Measurements from ENCODE around the gene SLFN12.

The SLFN12 gene

GRCh38 chr17:35468475-35468874 lies 36.2 kb upstream of the SLFN12 start:
- TF ChIP-seq TAF1 (IDR thresholded peaks at IDR 0.05; ENCODE audit: borderline replicate concordance, insufficient read depth, low read length) (no peak), FOXP2 (optimal IDR thresholded peaks at IDR 0.05; ENCODE audit: borderline replicate concordance, extremely low read depth, extremely low read length, insufficient read depth) (no peak), POLR2AphosphoS5 (IDR thresholded peaks at IDR 0.05; ENCODE audit: low read depth, low read length) (no peak), SIN3A (IDR thresholded peaks at IDR 0.05; ENCODE audit: borderline replicate concordance, insufficient read depth, low read length) (no peak)

- no peak for TF ChIP-seq SIN3A (IDR thresholded peaks at IDR 0.05; ENCODE audit: borderline replicate concordance, insufficient read depth, low read length)
- TF ChIP-seq POLR2AphosphoS5 (IDR thresholded peaks at IDR 0.05; ENCODE audit: low read depth, low read length): no peak
- no peak for TF ChIP-seq TAF1 (IDR thresholded peaks at IDR 0.05; ENCODE audit: borderline replicate concordance, insufficient read depth, low read length)
- TF ChIP-seq, protein P1, sequence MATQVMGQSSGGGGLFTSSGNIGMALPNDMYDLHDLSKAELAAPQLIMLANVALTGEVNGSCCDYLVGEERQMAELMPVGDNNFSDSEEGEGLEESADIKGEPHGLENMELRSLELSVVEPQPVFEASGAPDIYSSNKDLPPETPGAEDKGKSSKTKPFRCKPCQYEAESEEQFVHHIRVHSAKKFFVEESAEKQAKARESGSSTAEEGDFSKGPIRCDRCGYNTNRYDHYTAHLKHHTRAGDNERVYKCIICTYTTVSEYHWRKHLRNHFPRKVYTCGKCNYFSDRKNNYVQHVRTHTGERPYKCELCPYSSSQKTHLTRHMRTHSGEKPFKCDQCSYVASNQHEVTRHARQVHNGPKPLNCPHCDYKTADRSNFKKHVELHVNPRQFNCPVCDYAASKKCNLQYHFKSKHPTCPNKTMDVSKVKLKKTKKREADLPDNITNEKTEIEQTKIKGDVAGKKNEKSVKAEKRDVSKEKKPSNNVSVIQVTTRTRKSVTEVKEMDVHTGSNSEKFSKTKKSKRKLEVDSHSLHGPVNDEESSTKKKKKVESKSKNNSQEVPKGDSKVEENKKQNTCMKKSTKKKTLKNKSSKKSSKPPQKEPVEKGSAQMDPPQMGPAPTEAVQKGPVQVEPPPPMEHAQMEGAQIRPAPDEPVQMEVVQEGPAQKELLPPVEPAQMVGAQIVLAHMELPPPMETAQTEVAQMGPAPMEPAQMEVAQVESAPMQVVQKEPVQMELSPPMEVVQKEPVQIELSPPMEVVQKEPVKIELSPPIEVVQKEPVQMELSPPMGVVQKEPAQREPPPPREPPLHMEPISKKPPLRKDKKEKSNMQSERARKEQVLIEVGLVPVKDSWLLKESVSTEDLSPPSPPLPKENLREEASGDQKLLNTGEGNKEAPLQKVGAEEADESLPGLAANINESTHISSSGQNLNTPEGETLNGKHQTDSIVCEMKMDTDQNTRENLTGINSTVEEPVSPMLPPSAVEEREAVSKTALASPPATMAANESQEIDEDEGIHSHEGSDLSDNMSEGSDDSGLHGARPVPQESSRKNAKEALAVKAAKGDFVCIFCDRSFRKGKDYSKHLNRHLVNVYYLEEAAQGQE (IDR thresholded peaks at IDR 0.05; ENCODE audit: insufficient read depth in 1 of 2, low read depth in 2 of 2, low read length in 2 of 2): no peak
- no peak for TF ChIP-seq FOXP2 (optimal IDR thresholded peaks at IDR 0.05; ENCODE audit: borderline replicate concordance, extremely low read depth, extremely low read length, insufficient read depth)
Measured at GRCh38 chr17:35467824-35468223, 35.5 kb upstream of the SLFN12 start.

DNA sequence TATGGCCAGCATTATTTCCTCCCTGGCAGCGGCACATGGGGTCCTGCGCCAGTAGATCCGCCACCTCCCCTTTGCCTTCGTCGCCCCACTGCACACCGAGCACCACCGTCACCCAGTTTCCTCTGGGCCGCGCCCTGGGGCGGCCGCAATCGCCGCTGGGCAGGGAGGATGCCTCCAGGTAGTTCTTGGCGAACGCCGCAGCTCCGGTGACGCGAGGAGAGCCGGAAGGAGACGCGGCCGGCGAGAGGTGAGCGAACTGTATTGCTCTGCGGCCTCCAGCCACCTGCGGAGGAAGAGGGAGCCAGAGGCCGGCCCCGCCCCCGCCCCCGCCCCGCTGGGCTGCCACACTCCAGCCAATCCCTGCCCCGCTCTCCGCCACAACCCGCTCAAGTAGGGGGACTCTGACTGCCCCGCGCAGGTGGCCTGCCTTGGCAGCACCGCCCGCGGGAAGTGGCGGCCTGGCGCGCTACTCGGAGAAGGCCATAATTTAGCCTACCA lies 28.1 kb upstream of the SLFN12 start:
- TF ChIP-seq, protein P1 (IDR thresholded peaks at IDR 0.05; ENCODE audit: insufficient read depth in 1 of 2, low read depth in 2 of 2, low read length in 2 of 2): no peak
- no peak for TF ChIP-seq FOXP2 (optimal IDR thresholded peaks at IDR 0.05; ENCODE audit: borderline replicate concordance, extremely low read depth, extremely low read length, insufficient read depth)
- no peak for TF ChIP-seq TAF1 (IDR thresholded peaks at IDR 0.05; ENCODE audit: borderline replicate concordance, insufficient read depth, low read length)
- TF ChIP-seq SIN3A (IDR thresholded peaks at IDR 0.05; ENCODE audit: borderline replicate concordance, insufficient read depth, low read length): no peak
- TF ChIP-seq POLR2AphosphoS5 (IDR thresholded peaks at IDR 0.05; ENCODE audit: low read depth, low read length): no peak

- no peak for TF ChIP-seq FOXP2 (optimal IDR thresholded peaks at IDR 0.05; ENCODE audit: borderline replicate concordance, extremely low read depth, extremely low read length, insufficient read depth)
- no peak for TF ChIP-seq SIN3A (IDR thresholded peaks at IDR 0.05; ENCODE audit: borderline replicate concordance, insufficient read depth, low read length)
- TF ChIP-seq, protein P1 (IDR thresholded peaks at IDR 0.05; ENCODE audit: insufficient read depth in 1 of 2, low read depth in 2 of 2, low read length in 2 of 2): no peak
- TF ChIP-seq TAF1 (IDR thresholded peaks at IDR 0.05; ENCODE audit: borderline replicate concordance, insufficient read depth, low read length): no peak
- TF ChIP-seq POLR2AphosphoS5 (IDR thresholded peaks at IDR 0.05; ENCODE audit: low read depth, low read length): no peak
Measured at GRCh38 chr17:35453171-35453570, 20.9 kb upstream of the SLFN12 start.

GRCh38 chr17:35449371-35449931 lies 17.2 kb upstream of the SLFN12 start:
- TF ChIP-seq SIN3A (IDR thresholded peaks at IDR 0.05; ENCODE audit: borderline replicate concordance, insufficient read depth, low read length) (no peak), POLR2AphosphoS5 (IDR thresholded peaks at IDR 0.05; ENCODE audit: low read depth, low read length) (no peak), TAF1 (IDR thresholded peaks at IDR 0.05; ENCODE audit: borderline replicate concordance, insufficient read depth, low read length) (no peak), FOXP2 (optimal IDR thresholded peaks at IDR 0.05; ENCODE audit: borderline replicate concordance, extremely low read depth, extremely low read length, insufficient read depth) (no peak)
- TF ChIP-seq, protein P1 (IDR thresholded peaks at IDR 0.05; ENCODE audit: insufficient read depth in 1 of 2, low read depth in 2 of 2, low read length in 2 of 2): no peak
